Type B pancreatic cell (in vitro differentiated cells): ENCODE data around the gene TMEM129. TPM values are rescaled to one million over a fixed set of nuclear protein-coding genes. Genes with fewer than 3 reads are reported as not detected.

ENCODE experiments used
- DNase-seq: peaks from one replicate; pipeline ENCODE4 v3.0.0; 2021; ENCODE audit warnings: mixed read lengths; ENCODE audit not compliant: unreplicated experiment; ENCODE audit errors: extremely low spot score
- H3K27ac Mint-ChIP-seq: 2 replicates; pipeline ENCODE4 v1.8.0; 2021; ENCODE audit warnings: mild to moderate bottlenecking, mixed read lengths
- H3K27me3 Mint-ChIP-seq: 2 replicates; pipeline ENCODE4 v1.8.0; 2021; ENCODE audit warnings: mixed read lengths
- H3K36me3 Mint-ChIP-seq: 2 replicates; pipeline ENCODE4 v1.8.0; 2021; ENCODE audit warnings: mixed read lengths
- H3K4me1 Mint-ChIP-seq: one replicate; pipeline ENCODE4 v1.8.0; 2021; ENCODE audit warnings: mixed read lengths; ENCODE audit not compliant: unreplicated experiment
- H3K4me3 Mint-ChIP-seq: 2 replicates; pipeline ENCODE4 v1.8.0; 2021; ENCODE audit warnings: mild to moderate bottlenecking, mixed read lengths
- H3K9me3 Mint-ChIP-seq: 2 replicates; pipeline ENCODE4 v1.8.0; 2021; ENCODE audit warnings: mixed read lengths
- total RNA-seq: library from RNA; stranded (reverse); gene quantifications from 2 replicates; pipeline ENCODE4 v1.2.1, GENCODE V29; 2021; ENCODE audit warnings: low replicate concordance
- TF ChIP-seq, protein P1 (sequence below): fragments of 200-600 bp; sonication (generic); conservative IDR thresholded peaks from 2 replicates; pipeline ENCODE4 v1.5.0; 2021; ENCODE audit warnings: antibody characterized with exemption, mild to moderate bottlenecking

Gene TMEM129
- total RNA-seq, 1 donor from 2014 or later: 38.5 TPM

DNA sequence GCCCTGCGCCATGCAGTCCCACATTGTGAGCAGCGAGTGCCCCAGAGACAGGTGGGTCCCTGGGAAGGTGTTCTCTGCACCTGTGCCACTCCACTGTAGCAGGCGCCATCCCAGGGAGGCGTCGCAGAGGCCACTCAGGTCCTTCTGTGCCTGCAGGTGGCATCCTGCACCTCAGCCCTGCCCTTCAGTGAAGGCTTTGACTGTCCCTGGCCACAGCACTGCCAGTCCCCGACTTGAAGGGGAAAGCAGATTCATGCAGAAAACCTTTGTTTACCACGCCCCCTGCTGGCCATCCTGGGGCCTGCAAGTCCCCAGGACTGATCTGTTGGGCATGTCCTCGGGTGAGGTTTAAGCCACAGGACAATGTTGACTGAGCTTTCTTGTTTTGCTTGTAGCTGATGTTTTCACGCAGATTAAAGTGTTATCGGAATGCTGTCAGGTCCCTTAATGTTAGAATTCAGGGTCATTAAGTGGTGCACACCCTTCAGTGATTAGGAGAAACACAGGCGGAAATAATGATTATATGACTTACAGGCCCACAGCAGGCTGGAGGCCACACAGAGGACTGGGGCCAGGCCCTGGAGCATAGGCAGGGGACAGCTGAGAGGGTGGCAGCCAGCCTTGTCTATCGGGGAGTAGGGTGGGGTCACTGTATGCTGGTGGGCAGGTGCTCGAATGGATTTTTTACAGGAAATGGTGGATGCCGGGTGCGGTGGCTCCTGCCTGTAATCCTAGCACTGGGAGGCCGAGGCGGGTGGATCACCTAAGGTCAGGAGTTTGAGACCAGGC lies 5.2 kb upstream of the TMEM129 start:
- peaks cover 12% of the 10 kb centered on the region for H3K4me1 Mint-ChIP-seq
- peak; percentile 94 for DNase-seq
- H3K36me3 Mint-ChIP-seq: peaks cover 5% of the 10 kb centered on the region
- H3K27ac Mint-ChIP-seq: peak overlapping the region; percentile 72
- H3K4me3 Mint-ChIP-seq: no peak overlapping the region
- no peaks in the 10 kb centered on the region for H3K9me3 Mint-ChIP-seq
- no peaks in the 10 kb centered on the region for H3K27me3 Mint-ChIP-seq
- TF ChIP-seq, protein P1, sequence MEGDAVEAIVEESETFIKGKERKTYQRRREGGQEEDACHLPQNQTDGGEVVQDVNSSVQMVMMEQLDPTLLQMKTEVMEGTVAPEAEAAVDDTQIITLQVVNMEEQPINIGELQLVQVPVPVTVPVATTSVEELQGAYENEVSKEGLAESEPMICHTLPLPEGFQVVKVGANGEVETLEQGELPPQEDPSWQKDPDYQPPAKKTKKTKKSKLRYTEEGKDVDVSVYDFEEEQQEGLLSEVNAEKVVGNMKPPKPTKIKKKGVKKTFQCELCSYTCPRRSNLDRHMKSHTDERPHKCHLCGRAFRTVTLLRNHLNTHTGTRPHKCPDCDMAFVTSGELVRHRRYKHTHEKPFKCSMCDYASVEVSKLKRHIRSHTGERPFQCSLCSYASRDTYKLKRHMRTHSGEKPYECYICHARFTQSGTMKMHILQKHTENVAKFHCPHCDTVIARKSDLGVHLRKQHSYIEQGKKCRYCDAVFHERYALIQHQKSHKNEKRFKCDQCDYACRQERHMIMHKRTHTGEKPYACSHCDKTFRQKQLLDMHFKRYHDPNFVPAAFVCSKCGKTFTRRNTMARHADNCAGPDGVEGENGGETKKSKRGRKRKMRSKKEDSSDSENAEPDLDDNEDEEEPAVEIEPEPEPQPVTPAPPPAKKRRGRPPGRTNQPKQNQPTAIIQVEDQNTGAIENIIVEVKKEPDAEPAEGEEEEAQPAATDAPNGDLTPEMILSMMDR: peak; percentile 100

DNA sequence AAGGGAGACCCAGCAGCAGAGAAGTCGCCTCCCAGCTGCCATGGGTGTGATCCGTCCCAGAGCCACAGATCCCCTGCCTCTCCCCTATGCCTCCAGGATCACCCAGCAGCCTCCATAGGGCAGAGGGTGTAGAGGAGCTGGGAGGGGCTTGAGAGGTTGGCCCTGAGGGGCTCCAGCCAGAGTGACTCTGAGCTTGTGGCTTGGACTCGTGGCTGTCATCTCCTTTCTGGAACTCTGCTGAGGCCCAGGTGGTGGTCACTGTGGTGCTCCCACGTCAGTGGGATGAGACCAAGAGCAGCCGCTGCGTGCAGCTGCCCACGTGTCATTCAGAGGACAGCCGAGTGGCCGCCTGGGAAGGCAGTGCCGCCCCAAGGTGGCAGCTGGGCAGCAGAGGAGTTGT lies 4.4 kb upstream of the TMEM129 start:
- DNase-seq: no peak
- Mint-ChIP-seq H3K4me1 (peaks cover 12% of the 10 kb centered on the region), H3K36me3 (peaks cover 5% of the 10 kb centered on the region), H3K4me3 (no peak overlapping the region), H3K9me3 (no peaks in the 10 kb centered on the region), H3K27ac (no peak overlapping the region), H3K27me3 (no peaks in the 10 kb centered on the region)
- TF ChIP-seq, protein P1: no peak

DNA sequence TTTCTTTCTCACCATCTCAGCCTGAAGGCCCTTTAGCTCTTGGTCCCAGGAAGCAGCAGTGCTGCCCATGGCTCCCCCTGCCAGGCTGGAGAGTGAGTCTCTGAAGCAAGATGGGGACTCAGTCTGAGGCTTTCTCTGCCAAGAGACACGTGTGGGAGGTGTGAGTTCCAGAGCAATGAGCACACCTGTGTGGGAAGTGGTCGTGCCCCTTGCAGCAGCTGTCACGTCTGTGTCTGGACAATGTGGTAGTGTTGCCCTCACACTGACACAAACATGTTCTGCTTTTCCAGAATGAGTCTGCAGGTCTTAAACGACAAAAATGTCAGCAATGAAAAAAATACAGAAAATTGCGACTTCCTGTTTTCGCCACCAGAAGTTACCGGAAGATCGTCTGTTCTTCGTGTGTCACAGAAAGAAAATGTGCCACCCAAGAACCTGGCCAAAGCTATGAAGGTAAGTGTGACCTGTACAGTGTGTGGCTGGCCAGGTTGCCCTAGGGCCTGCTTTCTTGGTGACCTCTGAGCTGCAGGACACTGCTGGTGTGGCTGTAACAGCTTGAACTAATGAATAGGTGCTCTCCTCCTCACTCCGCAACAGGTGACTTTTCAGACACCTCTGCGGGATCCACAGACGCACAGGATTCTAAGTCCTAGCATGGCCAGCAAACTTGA lies 2.1 kb upstream of the TMEM129 start:
- no peak for DNase-seq
- Mint-ChIP-seq H3K4me1 (peaks cover 9% of the 10 kb centered on the region), H3K36me3 (peaks cover 5% of the 10 kb centered on the region), H3K27me3 (no peaks in the 10 kb centered on the region), H3K4me3 (peak overlapping the region; percentile 92), H3K27ac (peak overlapping the region; percentile 83), H3K9me3 (no peaks in the 10 kb centered on the region)
- TF ChIP-seq, protein P1: no peak

DNA sequence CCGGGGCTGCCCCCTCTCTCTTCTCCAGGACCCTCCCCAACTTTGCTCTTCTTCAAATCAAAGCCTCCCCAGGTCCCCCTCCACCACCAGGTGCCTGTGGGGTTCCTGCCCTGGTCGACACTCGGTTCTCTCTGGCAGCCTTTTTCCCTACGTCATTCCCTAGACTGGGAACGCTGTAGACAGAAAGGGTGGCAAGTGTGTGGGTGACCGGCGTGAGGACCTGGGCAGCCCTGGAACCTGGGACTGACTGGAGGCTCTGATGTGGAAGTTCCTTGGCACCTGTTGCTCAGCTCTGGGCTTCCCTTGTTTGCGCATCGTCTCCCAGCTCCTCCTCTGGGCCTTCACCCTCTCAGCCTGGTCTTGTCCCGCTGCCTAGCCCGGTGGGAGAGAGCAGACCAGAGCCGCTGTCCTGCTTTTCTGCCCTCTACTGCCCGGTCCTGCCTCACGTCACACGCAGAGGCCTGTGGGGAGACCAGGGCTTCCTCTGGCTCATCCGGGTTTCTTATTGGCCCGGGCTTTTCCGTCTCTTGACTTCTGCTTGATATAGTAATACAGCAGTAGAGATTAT lies 1.5 kb upstream of the TMEM129 start:
- H3K4me1 Mint-ChIP-seq: peaks cover 9% of the 10 kb centered on the region
- H3K36me3 Mint-ChIP-seq: peaks cover 5% of the 10 kb centered on the region
- DNase-seq: no peak
- no peaks in the 10 kb centered on the region for H3K27me3 Mint-ChIP-seq
- TF ChIP-seq, protein P1: no peak
- H3K27ac Mint-ChIP-seq: peak overlapping the region; percentile 83
- H3K4me3 Mint-ChIP-seq: peak overlapping the region; percentile 92
- H3K9me3 Mint-ChIP-seq: no peaks in the 10 kb centered on the region

DNA sequence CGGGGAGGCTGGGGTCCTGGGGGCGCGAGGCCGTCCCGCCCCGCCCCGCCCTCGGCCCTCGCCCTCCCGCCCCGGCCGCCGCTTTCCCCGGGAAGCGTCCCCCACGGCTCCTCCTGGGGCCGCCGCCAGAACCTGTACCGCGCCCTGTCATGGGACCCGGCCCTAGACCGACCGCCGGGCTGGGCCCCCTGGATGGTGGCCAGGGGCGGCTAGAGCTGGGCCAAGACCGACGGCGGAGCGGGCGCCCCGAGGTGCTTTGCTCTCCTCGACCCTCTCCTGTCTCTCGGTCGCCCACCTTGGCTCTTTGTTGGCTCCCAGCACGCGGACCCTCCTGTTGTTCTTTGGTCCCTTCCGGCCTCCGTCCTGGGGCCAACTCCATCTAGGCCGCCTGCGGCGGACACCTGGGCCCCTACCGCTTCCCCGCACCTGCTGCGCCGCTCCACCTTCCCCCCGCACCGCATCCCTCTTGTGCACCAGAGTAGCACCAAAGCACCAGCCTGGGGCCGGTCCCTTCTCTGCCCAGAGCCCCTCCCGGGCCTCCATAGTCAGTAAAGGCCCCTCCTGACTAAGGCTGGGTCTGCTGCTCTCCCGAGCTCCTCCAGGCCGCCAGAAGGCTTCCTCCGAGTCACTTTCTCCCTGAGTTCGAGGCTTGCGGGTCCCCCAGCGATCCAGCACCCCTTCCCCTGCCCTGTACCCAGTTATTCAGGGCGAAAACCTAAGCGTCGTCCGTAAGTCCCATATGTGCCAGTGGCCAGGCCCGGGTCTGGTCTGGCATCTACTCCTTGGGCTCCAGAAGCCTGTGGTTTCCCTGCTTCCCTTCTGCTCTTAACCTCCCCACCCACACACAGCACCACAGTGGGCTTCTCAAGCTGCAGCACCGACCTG lies 785 bp upstream of the TMEM129 start:
- H3K27me3 Mint-ChIP-seq: no peaks in the 10 kb centered on the region
- peaks cover 5% of the 10 kb centered on the region for H3K36me3 Mint-ChIP-seq
- H3K4me3 Mint-ChIP-seq: peak overlapping the region; percentile 92
- H3K27ac Mint-ChIP-seq: peak overlapping the region; percentile 83
- peaks cover 9% of the 10 kb centered on the region for H3K4me1 Mint-ChIP-seq
- TF ChIP-seq, protein P1: no peak
- no peaks in the 10 kb centered on the region for H3K9me3 Mint-ChIP-seq
- DNase-seq: no peak
